Eye (tissue), 1 donor: ENCODE measurements around the gene SH3RF3.
"Not testable (repeated sequence)": the region's sequence is repeated elsewhere in the genome, so short reads cannot be mapped to it uniquely, and the experiment has no call there.

ENCODE experiments used
- DNase-seq: peaks from one replicate; pipeline ENCODE4 v3.0.0-alpha.2; 2015

The SH3RF3 gene

GRCh38 chr2:109160714-109161440 lies 31.9 kb downstream of the SH3RF3 start:
- DNase-seq = no peak

GRCh38 chr2:109162367-109162766 lies 33.4 kb downstream of the SH3RF3 start:
- DNase-seq = not testable (repeated sequence)

- no peak for DNase-seq
Observed at GRCh38 chr2:109162999-109163398, 34.0 kb downstream of the SH3RF3 start.

GRCh38 chr2:109164311-109164710 lies 35.3 kb downstream of the SH3RF3 start:
- DNase-seq = no peak

- no peak for DNase-seq
Observed at GRCh38 chr2:109164739-109165221, 35.8 kb downstream of the SH3RF3 start.

- no peak for DNase-seq
Observed at GRCh38 chr2:109166811-109167210, 37.8 kb downstream of the SH3RF3 start.

GRCh38 chr2:109168086-109168485 lies 39.1 kb downstream of the SH3RF3 start:
- no peak for DNase-seq

GRCh38 chr2:109168716-109169115 lies 39.7 kb downstream of the SH3RF3 start:
- no peak for DNase-seq

- DNase-seq = no peak
Observed at GRCh38 chr2:109170645-109171044, 41.6 kb downstream of the SH3RF3 start.

- DNase-seq = peak; percentile 57
Observed at GRCh38 chr2:109171444-109172334, 42.7 kb downstream of the SH3RF3 start.

- no peak for DNase-seq
Observed at GRCh38 chr2:109172556-109173105, 43.6 kb downstream of the SH3RF3 start.

- peak; percentile 84 for DNase-seq
Observed at GRCh38 chr2:109173311-109174171, 44.5 kb downstream of the SH3RF3 start.

GRCh38 chr2:109174214-109174613 lies 45.2 kb downstream of the SH3RF3 start:
- DNase-seq = no peak

- DNase-seq = no peak
Observed at GRCh38 chr2:109174626-109175349, 45.8 kb downstream of the SH3RF3 start.

- DNase-seq = no peak
Observed at GRCh38 chr2:109175350-109175678, 46.3 kb downstream of the SH3RF3 start.

GRCh38 chr2:109176928-109177327 lies 47.9 kb downstream of the SH3RF3 start:
- DNase-seq = no peak

GRCh38 chr2:109177635-109178034 lies 48.6 kb downstream of the SH3RF3 start:
- no peak for DNase-seq

- DNase-seq = no peak
Observed at GRCh38 chr2:109178968-109179367, 50.0 kb downstream of the SH3RF3 start.

- DNase-seq = no peak
Observed at GRCh38 chr2:109180786-109181185, 51.8 kb downstream of the SH3RF3 start.

GRCh38 chr2:109182426-109182825 lies 53.4 kb downstream of the SH3RF3 start:
- DNase-seq = no peak

- no peak for DNase-seq
Observed at GRCh38 chr2:109183871-109184270, 54.9 kb downstream of the SH3RF3 start.

- DNase-seq = no peak
Observed at GRCh38 chr2:109184368-109184767, 55.4 kb downstream of the SH3RF3 start.
